HG03175 (cell line): Measurements from ENCODE around the gene RND3.

Source experiments
- ATAC-seq: cut with Tn5 transposase; IDR thresholded peaks from one replicate; pipeline ENCODE4 v1.9.1; 2021; ENCODE audit warnings: mild to moderate bottlenecking, moderate library complexity; ENCODE audit not compliant: unreplicated experiment

Gene RND3

GRCh38 chr2:150445398-150445797, 42.1 kb downstream of the RND3 start:
- ATAC-seq, result no peak

DNA sequence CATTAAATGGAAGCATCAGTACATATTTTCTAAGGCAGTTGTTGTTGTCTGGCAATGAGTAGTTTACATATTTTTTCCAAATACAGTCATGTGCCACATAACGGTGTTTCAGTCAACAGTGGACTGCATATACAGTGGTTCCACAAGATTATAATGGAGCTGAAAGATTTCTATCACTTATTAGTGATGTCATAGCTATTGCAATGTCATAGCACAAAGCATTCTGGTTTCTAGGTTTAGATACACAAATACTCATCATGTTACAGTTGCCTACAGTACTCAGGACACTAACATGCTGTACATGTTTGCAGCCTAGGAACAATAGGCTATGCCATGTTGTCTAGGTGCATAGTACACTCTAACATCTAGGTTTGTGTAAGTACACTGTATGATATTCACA, 45.0 kb downstream of the RND3 start:
- ATAC-seq, result no peak

GRCh38 chr2:150441784-150442183, 45.7 kb downstream of the RND3 start:
- no peak for ATAC-seq

- ATAC-seq, result no peak
Measured at GRCh38 chr2:150441226-150441625, 46.2 kb downstream of the RND3 start.

DNA sequence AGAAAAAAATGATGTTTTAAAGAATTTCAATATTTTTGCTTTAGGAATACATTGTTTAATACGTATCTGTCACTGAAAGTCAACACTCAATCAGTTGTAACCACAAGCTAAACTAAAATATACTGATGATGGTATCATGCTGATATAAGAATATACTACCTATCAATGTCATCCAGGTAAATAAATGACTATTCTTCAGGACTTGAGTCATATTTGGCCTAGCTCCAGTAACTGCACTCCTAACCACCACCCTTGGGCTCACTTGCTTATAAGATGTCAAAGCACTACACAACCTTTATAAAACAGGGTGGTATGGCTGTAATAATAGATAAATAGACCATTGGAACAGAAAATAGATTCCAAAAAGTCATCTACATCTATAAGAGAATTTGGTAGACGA, 48.8 kb downstream of the RND3 start:
- ATAC-seq, result no peak

GRCh38 chr2:150438041-150438440, 49.4 kb downstream of the RND3 start:
- no peak for ATAC-seq

DNA sequence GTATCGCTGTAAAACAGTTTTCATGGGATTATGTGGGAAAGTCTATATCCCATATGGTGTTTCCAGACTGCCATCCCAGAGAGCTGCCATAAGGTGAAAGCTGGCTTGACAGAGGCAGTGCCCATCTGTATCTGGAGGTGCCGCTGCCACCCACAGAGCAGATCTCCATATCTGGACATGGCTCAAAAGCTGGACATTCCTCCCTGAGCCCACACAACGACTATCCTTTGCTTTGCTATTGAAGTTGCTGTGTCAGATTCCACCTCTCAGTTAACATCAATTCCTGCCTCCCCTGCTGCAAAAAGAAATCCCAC, 55.2 kb downstream of the RND3 start:
- no peak for ATAC-seq

- ATAC-seq, result no peak
Measured at GRCh38 chr2:150431561-150432311, 55.7 kb downstream of the RND3 start.

DNA sequence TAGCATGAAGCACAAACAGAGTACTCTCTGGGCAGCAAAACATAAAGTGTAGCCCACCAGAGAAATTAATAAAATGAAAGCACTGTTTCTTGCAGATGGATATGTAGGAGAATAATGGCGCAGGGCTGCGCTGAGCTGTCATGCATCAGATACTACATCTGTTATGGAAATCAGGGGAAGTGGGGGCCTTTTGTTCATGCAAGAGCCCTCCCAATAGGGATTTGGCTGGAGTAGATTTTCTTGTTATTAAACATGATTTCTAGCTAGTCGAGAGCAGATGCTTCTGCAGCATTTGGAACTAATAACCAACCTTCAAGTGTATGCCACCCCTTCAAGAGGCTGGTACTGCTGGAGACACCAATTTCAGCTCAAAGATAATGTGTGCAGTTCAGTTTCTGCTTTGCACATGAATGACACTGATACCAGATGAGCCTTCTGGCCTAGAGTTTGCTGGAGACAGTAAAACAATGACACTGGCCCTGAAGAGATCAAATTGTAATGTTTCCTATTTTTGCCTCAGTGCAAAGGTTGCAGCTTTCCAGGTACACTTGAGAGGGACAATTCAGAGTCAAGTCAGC, 58.0 kb downstream of the RND3 start:
- no peak for ATAC-seq

DNA sequence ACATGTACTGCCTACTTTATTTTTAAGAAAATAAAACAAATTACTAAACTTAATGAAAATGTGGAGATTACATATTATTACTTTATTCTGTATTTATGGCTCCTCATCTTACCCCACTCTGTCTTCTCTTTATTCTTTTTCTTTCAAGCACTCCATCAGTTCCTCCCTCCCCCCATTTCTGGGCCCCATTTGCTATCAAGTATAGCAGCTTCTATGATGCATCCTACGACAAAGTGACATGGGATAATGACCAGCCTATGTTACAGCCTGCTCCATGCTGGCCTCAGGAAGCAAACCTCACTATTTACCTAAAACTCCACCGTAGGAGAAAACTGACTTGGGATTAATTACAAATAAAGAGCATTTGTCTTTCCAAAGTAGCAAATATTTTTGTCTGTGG, 58.8 kb downstream of the RND3 start:
- ATAC-seq, result no peak

GRCh38 chr2:150427298-150427697, 60.2 kb downstream of the RND3 start:
- ATAC-seq, result no peak

- no peak for ATAC-seq
Measured at GRCh38 chr2:150426724-150427123, 60.7 kb downstream of the RND3 start.

GRCh38 chr2:150426315-150426714, 61.2 kb downstream of the RND3 start:
- no peak for ATAC-seq

DNA sequence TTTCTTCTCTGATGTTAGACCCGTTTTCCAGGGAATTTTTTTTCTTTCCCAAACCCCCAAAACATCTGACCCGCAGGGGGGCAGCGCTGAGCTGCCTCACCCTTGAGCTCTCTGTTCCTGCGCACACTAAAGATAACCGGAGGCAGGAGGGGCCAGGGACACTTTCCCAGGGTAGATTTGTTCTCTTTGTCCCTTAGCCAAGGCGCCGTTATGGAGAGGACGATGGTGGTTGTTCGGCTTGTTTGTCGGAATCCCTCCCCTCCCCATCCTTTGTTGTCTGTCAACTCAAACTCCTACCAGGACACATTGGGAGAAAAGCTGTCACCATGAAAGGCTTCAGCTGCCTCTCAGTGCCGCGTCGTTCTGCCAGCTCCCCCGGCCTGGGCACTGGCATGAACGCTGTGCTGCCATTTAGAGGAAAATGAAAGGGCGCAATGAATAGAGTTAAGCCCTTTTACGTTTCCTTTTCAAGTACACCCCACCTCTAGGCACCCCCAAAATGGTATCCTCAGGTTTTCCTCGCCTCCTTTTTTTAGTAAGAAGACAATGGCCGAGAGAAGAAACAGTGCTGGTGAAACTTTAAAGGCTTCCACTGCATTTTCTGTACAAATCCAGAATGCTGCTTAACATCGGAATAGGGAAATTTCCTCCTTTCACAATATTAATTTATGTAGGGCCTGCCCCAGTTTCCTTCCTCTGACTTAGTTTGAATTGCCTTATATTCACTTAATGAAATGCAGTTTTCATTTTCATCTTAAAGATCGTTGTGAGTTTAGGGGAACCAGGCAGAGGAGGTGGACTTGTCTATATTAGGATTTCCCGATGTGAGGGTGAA, 62.1 kb downstream of the RND3 start:
- ATAC-seq, result no peak

DNA sequence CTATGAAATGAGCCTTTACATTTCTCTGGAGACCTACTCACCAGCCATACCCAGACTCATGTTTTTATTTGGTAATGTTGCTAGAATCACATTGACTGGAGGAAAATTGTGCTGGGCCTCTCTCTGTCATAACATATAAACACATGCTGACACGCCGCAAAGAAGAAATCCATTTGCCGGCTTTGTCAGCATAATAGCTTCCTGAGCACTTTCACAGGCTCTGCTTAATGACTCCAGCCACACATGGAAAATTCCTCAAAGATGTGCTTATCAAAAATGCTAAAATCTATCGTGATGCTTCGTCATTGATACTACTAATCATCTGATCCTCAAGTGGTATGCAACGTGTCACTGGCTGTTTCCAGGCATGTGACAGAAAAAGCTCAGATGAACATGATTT, 63.1 kb downstream of the RND3 start:
- ATAC-seq, result no peak

GRCh38 chr2:150421126-150421651, 66.3 kb downstream of the RND3 start:
- ATAC-seq, result no peak

DNA sequence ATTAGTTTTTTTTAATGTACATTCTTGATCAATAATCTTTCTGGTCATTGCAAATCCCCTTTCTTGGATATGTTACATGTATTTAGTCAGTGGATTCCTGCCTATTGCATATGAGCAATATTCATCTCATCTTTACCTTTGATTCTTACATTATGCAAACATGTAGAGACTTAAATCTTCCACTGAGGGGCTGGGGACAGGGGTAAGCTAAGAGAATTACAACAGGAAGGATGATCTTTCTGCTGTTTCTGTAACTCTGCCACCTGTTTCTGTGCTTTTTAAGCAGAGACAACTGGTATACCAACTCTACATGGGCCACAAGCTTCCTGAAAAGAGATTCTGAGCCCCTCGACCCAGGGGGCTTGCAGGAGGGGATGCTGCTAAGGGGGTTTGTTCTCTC, 68.6 kb downstream of the RND3 start:
- ATAC-seq, result no peak
